Measurements from ENCODE around the gene NEK5.
A peak's percentile ranks its signal among the peaks of the same experiment; 100 is the strongest.
"Not testable (repeated sequence)": the region's sequence is repeated elsewhere in the genome, so short reads cannot be mapped to it uniquely, and the experiment has no call there.

NEK5 gene

DNA sequence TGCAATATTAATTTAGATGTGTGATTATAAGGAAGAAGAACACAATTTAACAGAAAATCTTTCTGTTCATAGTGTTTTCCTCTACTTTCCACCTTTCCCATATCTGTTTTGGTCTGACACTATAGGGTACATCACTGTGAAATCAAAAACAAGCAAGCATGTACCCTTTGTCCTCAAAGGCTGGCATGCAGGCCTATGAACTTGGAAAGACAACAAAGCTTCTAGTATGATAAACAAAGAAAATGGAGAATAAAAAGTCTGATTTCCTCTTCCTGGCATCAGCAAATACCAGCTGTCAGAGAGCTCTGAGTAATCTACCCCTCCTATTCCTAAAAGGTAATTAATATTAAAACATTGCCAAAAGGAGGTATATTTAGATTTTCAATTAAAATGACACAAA, 36.1 kb upstream of the NEK5 start:
- TF ChIP-seq, protein P1, sequence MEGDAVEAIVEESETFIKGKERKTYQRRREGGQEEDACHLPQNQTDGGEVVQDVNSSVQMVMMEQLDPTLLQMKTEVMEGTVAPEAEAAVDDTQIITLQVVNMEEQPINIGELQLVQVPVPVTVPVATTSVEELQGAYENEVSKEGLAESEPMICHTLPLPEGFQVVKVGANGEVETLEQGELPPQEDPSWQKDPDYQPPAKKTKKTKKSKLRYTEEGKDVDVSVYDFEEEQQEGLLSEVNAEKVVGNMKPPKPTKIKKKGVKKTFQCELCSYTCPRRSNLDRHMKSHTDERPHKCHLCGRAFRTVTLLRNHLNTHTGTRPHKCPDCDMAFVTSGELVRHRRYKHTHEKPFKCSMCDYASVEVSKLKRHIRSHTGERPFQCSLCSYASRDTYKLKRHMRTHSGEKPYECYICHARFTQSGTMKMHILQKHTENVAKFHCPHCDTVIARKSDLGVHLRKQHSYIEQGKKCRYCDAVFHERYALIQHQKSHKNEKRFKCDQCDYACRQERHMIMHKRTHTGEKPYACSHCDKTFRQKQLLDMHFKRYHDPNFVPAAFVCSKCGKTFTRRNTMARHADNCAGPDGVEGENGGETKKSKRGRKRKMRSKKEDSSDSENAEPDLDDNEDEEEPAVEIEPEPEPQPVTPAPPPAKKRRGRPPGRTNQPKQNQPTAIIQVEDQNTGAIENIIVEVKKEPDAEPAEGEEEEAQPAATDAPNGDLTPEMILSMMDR (conservative IDR thresholded peaks at IDR 0.05): no peak
- no peak for TF ChIP-seq ZFX (IDR thresholded peaks at IDR 0.05)
- H3K27ac ChIP-seq: peak overlapping the region; percentile 27

DNA sequence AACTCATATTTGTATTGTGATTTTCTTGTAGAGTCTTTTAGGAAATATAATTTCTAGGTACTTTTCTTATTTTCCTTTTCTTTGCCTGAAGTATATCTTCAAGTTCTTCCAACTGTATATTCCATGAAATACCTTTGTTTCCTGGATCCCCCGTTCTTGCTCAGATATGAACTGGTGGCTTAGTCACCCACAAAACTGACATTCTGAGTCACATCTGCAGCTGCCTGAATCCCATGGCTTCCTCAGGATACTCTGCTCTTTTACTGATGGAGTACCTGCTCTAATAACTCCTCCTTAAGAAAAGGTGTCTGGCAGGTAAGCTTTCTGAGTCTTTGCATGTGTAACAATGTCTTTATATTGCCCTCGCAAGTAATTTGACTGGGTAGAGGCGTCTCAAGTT, 35.0 kb upstream of the NEK5 start:
- not testable (repeated sequence) for H3K27ac ChIP-seq

DNA sequence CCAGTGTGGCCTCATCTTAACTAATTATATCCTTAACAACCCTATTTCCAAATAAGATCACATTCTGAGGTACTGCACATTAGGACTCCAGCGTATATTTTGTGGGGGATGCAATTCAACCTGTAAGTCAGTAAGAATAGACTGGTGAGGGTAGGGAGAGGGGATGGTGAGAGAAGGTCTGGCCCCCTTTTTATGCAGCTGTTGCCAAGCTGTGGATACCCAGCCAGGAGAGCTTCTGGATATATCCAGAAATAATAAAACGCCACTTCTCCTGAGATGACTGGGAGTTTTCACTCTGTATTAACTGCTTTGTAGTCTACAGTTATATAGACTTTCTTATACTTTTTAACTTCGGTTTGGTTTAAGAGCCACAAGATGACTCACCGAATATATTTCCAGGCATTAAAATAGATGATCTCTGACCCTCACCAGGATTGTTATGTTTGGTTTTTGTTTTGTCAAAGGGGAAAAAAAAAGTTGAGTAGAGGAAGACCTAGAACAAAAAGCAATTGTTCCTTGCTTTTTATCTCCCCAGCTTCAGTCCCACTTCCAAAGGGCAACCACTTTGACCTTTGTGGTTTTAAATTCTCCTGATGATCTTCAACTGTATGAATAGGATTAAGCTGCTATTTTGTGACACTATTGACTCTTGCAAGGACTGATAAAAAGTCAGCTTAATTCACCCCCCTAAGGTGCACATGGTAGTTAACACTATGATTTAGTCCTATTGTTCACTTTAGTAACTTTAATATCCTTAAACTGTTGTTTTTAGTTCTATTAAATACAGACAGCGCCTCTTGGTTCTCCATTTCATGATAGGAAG, 33.6 kb upstream of the NEK5 start:
- H3K27ac ChIP-seq: no peak overlapping the region
- TF ChIP-seq, protein P1 (conservative IDR thresholded peaks at IDR 0.05): no peak
- no peak for TF ChIP-seq ZFX (IDR thresholded peaks at IDR 0.05)

DNA sequence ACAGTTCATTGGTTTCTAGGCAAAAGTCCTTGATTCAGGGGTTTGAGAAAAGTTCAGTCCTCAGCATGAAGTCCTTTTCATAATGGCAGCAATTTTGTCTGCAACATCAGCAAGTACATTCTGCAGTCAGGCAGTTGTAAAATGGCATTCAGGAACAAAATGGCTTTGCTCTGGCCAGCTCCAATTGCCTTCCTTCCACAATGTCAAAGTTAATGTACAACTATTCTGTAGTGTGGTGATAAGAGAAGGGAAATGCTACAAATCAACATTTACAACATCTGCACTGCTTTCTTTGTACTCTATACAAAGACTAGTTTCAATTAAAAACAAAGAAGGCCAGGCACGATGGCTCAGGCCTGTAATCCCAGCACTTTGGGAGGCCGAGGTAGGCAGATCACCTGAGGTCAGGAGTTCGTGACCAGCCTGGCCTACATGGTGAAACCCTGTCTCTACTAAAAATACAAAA, 32.3 kb upstream of the NEK5 start:
- H3K27ac ChIP-seq: no peak overlapping the region
- TF ChIP-seq, protein P1 (conservative IDR thresholded peaks at IDR 0.05): no peak
- TF ChIP-seq ZFX (IDR thresholded peaks at IDR 0.05): no peak

DNA sequence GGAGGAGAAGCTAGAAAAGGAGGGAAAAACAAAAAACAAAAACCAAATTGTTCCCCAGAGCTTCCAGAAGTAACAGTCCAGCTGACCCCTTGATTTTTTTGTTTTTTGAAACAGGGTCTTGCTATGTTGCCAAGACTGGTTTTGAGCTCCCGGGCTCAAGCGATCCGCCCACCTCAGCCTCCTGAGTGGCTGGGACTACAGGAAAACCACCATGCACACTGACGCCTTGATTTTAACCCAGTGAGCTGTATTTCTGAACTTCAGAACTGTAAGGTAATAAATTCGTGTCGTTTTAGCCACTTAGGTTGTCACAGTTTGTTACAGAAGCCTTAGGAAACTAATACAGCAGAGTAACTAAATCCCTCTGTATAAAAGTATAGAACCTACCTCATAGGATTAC, 31.6 kb upstream of the NEK5 start:
- H3K27ac ChIP-seq: no peak overlapping the region
- TF ChIP-seq, protein P1 (conservative IDR thresholded peaks at IDR 0.05): no peak
- no peak for TF ChIP-seq ZFX (IDR thresholded peaks at IDR 0.05)

DNA sequence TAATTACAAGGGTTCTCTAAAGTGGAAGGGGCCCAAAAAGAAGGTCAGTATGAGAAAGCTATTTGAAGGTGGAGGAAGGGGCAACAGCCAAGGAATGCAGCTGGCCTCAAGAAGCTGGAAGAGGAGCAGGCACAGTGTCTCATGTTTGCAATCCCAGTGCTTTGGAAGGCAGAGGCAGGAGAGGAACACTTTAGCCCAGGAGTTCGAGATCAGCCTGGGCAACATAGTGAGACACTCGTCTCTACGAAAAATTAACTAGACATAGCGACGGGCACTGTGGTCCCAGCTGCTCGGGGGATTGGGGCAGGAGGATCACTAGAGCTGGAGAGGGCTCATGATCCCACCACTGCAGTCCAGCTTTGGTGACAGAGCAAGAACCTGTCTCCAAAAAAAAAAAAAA, 31.2 kb upstream of the NEK5 start:
- no peak for TF ChIP-seq ZFX (IDR thresholded peaks at IDR 0.05)
- TF ChIP-seq, protein P1 (conservative IDR thresholded peaks at IDR 0.05): no peak
- peak overlapping the region; percentile 84 for H3K27ac ChIP-seq

DNA sequence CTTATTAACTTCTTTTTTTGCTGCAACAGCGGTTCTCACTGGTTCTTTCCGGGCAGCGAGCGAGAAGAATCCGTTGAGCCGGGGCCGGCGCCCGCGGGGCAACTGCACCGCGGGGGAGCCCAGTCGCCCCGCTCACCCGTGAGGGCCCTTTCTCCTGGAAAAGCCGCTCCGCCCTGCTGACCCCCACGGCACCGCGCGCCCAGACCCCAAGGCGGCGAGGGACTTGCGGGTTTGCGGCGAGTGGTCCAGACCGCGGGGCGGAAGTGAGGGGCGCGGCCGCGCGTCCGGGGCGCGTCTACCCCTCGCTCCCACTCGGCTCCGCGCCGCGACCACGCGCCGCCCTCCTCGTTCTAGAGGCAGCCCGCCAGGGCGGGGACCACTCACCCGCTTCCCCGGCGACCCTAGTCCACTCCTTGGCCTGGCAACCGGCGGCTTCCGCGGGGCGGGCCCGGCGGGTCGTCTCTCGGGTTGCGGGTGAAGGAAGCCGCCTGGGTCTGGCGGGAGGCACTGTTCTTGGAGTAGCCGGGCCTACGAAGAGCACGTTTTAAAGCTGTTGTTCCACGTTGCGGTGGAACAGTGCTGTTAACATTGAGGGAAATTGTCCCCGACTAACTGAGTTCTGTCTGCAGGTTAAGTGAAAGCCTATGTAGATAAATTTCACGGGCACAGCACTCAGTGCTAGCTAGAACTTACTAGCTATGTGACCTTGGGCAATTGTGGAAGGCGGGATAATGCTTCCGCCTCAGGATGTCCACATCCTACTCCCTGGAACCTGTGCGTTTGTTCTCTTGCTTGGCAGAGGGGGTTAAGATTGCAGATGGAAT, 30.5 kb upstream of the NEK5 start, which contains the start of gene NEK3:
Gene NEK3 (minus strand): TSS at position 439 of the 824 bp plus-strand sequence. CDS start 3,406 bp downstream, outside the sequence.
- peak; percentile 65 for TF ChIP-seq ZFX (IDR thresholded peaks at IDR 0.05)
- TF ChIP-seq, protein P1 (conservative IDR thresholded peaks at IDR 0.05): no peak
- peak within 1 kb of the TSS; percentile 84 for H3K27ac ChIP-seq

Measured in C4-2B (cell line).